Measurements from ENCODE around the gene BCL11B.

The BCL11B gene

DNA sequence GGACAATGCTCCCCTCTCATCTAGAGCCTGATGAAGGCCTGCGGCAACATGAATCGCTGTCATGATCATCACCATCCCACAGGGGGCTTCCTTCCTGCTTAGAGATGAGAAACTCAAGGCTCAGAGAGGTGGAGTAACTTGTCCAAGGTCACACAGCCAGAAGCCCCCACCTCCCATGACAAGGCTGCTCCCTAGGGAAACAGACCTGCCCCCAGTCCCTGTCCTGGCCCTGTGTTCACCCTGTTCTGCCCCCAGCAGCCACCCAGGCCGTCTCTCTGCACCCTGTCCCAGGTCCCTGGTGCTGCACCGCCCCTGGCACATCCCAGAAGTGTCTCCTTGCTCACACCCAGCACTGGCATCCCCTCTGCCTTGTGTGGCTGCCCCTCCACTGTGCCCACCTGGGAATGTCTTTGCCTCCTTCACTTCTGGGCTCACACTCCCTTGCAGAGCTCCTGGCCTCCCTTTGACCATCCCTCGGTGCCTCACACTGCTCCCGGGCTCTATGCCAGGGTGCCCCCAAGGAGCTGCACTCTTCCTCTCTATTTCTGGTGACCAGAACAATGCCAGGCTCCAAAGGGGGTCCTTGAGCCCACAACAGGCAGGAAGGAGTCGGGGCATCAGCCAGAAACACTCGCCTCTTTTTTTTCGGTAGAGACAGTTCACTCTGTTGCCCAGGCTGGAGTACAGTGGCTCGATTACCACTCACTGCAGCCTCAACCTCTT, 70.5 kb downstream of the BCL11B start:
- H3K4me3 ChIP-seq (replicated peaks; ENCODE audit: low read depth, low read length) = no peak overlapping the region
- TF ChIP-seq, protein P1, sequence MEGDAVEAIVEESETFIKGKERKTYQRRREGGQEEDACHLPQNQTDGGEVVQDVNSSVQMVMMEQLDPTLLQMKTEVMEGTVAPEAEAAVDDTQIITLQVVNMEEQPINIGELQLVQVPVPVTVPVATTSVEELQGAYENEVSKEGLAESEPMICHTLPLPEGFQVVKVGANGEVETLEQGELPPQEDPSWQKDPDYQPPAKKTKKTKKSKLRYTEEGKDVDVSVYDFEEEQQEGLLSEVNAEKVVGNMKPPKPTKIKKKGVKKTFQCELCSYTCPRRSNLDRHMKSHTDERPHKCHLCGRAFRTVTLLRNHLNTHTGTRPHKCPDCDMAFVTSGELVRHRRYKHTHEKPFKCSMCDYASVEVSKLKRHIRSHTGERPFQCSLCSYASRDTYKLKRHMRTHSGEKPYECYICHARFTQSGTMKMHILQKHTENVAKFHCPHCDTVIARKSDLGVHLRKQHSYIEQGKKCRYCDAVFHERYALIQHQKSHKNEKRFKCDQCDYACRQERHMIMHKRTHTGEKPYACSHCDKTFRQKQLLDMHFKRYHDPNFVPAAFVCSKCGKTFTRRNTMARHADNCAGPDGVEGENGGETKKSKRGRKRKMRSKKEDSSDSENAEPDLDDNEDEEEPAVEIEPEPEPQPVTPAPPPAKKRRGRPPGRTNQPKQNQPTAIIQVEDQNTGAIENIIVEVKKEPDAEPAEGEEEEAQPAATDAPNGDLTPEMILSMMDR (IDR thresholded peaks at IDR 0.05; ENCODE audit: low read depth, low read length, missing control alignments) = no peak
- DNase-seq (ENCODE audit: extremely low read depth, low read depth) = no peak

DNA sequence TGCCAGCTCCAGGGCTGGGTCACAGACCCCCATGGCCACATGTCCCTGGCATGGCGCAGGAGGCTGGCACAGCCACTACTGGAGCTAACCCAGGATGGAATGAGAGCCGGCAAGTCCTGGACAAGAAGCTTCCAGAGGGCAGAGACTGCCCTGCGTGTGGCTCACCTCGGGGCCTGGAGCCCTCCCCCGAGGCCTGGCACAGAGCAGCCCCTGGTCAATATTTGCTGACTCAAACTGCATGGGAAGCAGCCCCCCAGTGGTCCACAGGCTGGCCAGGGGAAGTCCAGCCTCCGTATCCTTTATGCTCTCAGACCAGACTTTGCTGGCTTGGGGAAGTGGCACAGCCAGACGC, 71.4 kb downstream of the BCL11B start:
- DNase-seq (ENCODE audit: extremely low read depth, low read depth) = no peak
- TF ChIP-seq, protein P1 (IDR thresholded peaks at IDR 0.05; ENCODE audit: low read depth, low read length, missing control alignments) = no peak
- H3K4me3 ChIP-seq (replicated peaks; ENCODE audit: low read depth, low read length) = no peak overlapping the region

DNA sequence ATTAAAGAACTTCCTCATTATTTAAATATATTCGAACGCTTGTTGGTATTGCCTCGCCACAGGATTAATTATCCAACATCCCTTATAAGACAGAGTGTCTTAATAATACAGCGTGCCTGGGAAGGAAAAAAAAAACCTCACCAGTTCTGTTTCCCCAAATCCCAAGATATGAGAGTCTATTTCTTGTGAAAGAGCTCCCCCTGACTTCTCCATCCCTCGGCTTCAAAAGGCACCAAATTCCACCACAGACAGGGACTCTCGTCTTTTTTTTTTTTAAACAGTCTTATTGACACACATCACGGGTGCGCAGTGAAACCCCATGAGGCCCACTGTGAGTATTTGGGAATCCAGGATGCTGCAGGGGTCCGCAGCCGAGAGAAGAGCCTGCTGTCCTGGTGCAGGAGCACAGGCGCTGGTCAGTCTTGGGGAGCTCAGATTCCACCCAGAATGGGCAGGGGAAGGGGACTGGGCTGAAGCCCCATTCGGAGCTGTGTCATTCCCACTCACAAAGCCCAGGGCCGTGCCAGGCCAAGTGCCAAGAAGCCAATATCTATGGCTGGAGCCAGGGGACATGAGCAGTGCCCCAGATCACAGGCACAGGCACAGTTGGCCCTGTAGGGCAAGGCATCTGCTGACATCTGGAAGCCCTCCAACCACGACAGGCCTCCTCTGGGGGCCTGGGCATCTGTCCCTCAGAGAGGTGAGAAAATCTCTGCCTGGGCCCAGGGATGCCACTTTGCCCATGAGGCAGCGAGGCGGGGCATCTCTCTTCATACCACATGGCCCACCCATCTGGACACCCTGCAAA, 71.9 kb downstream of the BCL11B start:
- no peak overlapping the region for H3K4me3 ChIP-seq (replicated peaks; ENCODE audit: low read depth, low read length)
- TF ChIP-seq, protein P1 (IDR thresholded peaks at IDR 0.05; ENCODE audit: low read depth, low read length, missing control alignments) = peak; percentile 11
- DNase-seq (ENCODE audit: extremely low read depth, low read depth) = no peak

DNA sequence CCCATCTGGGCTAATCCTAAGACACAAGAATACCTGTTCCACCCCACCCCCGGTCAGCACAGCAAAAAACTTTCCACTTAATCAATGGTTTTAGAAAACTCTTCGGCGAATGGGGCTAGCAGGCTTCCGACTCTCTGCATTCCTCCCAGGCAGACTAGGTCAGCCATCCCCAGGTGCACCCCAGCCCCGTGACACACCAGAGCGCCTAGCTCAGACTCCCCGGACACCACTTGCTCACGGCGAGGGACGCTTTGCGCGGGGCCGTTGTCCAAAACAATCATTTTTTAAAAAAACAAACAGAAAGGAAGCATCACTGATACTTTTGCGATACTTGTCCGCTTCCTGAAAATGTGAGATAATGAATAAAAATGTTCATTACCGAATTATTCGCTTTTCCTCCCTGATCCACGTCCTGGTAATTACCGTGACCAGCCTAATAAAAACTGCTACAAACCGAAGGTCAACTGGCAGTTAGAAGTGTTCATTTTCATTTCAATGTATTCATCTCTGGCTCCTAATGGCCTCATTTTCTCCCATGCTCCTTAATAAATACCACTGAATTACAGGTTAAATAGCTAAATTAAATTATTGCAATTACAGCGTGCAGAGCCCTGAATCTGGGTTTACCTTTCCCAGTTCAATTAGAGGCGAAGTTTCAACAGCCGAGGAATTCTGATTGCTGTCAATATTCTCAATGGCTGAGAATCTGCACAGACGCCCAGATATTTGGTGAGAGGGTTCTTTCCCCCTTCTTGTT, 73.1 kb downstream of the BCL11B start:
- DNase-seq (ENCODE audit: extremely low read depth, low read depth) = no peak
- no peak overlapping the region for H3K4me3 ChIP-seq (replicated peaks; ENCODE audit: low read depth, low read length)
- TF ChIP-seq, protein P1 (IDR thresholded peaks at IDR 0.05; ENCODE audit: low read depth, low read length, missing control alignments) = no peak

DNA sequence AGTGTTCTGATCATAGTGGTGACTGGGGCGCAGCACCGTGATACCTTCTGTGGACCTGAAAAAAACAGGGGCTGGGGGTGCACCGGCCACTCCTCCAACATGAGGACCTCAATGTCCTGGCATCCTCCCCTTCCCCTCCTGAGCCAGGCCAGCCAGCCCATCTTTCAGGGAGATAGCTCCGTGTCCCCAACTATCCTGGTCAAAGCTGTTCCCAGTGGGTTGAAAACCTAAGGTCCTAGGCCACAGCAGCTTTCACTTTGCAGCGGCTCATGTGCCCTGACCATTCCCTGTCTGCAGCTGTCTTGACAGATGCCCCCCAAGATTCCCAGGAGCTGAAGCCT, 75.7 kb downstream of the BCL11B start:
- no peak overlapping the region for H3K4me3 ChIP-seq (replicated peaks; ENCODE audit: low read depth, low read length)
- TF ChIP-seq, protein P1 (IDR thresholded peaks at IDR 0.05; ENCODE audit: low read depth, low read length, missing control alignments) = no peak
- no peak for DNase-seq (ENCODE audit: extremely low read depth, low read depth)

DNA sequence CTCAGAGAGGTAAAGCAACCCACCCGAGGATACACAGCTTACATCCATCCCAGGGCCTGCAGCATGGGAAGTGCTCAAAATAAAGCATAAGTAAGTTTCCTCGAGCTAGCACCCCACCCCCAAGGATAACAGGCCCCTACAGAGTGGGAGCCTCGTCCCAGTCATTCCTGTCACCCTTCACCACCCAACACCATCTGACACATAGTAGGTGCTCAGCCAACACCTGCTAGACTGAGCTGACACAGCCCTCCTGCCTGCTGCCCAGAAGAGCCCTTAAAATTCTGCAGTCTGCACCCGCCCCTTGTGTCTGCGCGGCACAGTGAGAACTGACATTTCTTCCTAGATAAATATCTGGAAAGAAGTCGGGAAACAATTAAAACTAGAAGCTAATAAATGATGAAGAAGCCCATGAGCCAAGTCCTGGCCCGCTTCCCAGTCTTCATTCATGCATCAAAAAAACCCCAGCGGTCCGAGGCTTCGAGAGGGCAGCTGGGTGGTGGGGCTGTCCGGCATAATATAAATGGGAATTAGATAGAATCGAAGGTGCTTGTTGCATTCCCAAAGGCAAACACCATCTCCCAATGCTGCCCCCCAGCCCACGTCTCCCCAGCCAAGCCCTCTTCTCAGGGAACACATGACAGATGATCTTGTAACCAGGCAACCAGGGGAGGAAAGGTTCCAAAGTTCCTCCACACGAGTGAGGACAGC, 76.2 kb downstream of the BCL11B start:
- no peak overlapping the region for H3K4me3 ChIP-seq (replicated peaks; ENCODE audit: low read depth, low read length)
- TF ChIP-seq, protein P1 (IDR thresholded peaks at IDR 0.05; ENCODE audit: low read depth, low read length, missing control alignments) = no peak
- DNase-seq (ENCODE audit: extremely low read depth, low read depth) = no peak

Measured in HFF-Myc (cell line).